ENCODE results near the gene FAM168A.

The FAM168A gene

GRCh38 chr11:73520353-73521061, 77.4 kb downstream of the FAM168A start:
- DNase-seq (ENCODE audit: low read depth in 2 of 2): peak; percentile 27 to 28

- DNase-seq (ENCODE audit: low read depth in 2 of 2): no peak
Measured at GRCh38 chr11:73519266-73519665, 78.6 kb downstream of the FAM168A start.

- DNase-seq (ENCODE audit: low read depth in 2 of 2): no peak
Measured at GRCh38 chr11:73518195-73518594, 79.7 kb downstream of the FAM168A start.

GRCh38 chr11:73516080-73516479, 81.8 kb downstream of the FAM168A start:
- no peak for DNase-seq (ENCODE audit: low read depth in 2 of 2)

DNA sequence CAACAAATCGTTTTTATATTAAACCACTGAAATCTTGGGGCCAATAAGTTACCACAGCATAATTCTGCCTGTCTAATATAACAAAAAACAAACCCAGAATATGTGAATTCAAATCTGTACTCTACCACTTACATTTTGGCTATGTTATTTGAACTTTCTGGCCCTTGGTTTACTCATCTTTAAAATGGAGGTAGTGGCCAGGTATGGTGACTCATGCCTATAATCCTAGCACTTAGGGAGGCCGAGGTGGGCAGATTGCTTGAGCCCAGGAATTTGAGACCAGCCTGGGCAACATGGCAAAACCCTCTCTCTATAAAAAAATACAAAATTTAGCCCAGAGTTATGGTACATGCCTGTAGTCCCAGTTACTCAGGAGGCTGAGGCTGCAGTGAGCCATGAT, 84.2 kb downstream of the FAM168A start:
- no peak for DNase-seq (ENCODE audit: low read depth in 2 of 2)

DNA sequence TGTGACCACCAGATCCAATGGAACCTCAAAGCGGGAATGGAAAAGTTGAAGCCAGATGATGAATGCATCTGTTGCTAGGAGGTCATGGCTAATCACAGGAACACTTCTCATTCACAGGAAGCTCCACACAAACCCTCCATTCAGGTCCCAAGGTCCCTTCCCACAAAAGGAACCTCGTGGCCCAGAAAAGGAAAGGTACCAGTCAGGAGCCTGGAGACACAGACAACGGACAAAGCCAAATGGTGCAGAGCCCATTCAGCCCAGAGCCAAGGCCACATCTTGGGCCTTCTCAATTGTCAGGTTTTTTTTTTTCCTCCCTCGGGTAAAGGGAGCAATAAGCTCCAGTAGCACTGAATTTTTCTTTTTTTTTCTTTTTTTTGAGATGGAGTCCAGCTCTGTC, 87.0 kb downstream of the FAM168A start:
- no peak for DNase-seq (ENCODE audit: low read depth in 2 of 2)

DNA sequence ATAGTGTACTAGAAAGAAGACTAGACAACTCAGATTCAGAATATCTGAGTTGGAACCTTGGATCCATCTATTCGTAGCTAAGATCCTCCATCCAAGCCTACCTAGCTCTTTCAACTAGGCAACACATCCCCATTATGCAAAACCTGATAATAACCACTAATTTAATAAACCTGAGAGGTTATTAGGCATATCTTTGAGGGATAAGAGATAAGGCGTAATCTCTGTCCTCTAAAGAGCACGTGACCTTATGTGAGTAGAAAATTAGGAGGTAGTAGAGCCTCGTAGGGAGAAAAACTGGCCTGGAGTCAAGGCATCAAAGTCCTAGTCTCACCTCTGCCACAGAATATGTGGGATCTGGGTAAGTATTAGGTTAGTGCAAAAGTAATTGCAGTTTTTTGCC, 87.8 kb downstream of the FAM168A start:
- DNase-seq (ENCODE audit: low read depth in 2 of 2): no peak

- DNase-seq (ENCODE audit: low read depth in 2 of 2): no peak
Measured at GRCh38 chr11:73509188-73509587, 88.7 kb downstream of the FAM168A start.

DNA sequence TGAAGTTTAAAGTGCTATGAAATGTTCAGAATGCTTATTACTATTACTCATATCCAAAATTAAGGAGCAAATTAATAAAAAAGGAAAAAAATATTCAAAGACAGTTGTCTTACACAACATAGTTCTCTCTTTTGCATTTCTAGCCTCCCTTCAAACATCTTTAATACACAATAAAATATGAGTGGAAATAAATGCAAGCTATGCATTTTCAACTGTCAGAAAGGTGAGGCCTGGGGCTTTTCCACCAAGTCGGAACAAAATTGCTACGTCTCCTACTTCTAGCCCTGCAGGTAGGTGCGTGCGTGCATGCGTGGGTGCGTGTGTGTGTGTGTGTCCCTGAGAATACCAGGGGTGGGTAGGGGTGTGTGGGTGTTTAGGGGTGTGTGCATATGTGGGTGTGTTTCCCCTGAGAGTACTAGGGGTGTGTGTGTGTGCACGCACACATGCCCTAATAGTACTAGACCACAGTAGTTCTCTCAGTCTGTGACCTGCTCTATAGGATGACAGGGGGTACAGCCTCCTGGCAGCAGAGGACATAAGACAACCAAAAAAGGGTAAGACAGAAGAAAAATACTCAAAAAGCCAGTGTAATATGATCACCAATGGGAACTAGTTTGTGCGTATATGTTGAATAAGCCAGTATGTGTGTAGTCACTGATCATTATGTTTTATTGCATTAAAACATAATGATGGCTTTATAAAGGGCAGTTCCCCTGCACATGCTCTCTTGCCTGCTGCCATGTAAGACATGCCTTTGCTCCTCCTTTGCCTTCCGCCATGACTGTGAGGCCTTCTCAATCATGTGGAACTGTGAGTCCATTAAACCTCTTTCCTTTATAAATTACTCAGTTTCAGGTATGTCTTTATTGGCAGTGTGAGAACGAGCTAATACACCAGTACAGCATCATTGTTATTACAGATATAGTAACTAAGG, 89.4 kb downstream of the FAM168A start:
- no peak for DNase-seq (ENCODE audit: low read depth in 2 of 2)

- DNase-seq (ENCODE audit: low read depth in 2 of 2): peak in 1 of 2 experiments; percentile 6
Measured at GRCh38 chr11:73507086-73507485, 90.8 kb downstream of the FAM168A start.

DNA sequence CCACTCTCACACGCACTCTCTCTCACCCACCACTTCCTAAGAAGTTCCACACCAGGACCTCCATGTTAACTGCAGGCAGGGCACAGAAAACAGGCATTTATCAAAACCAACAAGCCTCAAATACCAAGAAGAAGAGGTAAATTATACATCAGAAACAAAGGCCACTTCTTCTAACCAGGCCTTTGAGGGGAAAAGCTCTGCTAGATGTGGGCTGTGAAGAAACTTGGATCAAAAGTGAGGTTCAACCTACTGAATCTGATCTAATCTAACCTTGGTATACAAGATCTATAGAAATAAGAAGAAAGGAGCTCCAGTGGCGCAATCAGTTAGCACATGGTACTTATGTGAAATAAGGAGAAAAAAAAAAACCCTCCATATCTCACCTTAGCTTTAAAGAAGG, 91.9 kb downstream of the FAM168A start:
- DNase-seq (ENCODE audit: low read depth in 2 of 2): no peak

GRCh38 chr11:73498343-73498742, 99.6 kb downstream of the FAM168A start:
- DNase-seq (ENCODE audit: low read depth in 2 of 2): no peak

DNA sequence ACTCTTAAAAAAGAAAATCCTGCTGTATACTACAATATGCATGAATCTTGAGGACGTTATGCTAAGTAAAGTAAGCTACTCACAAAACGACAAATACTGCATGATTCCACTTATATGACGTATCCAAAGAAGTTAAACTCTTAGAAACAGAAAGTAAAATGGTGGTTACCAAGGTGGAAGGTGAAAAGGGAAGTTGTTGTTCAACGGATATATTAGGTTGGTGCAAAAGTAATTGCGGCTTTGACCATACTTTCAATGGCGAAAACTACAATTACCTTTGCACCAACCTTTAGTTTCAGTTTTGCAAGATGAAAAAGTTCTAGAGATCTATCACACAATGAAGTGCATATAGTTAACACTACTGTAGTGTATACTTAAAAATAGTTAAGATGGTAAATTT, 101.8 kb downstream of the FAM168A start:
- no peak for DNase-seq (ENCODE audit: low read depth in 2 of 2)

DNA sequence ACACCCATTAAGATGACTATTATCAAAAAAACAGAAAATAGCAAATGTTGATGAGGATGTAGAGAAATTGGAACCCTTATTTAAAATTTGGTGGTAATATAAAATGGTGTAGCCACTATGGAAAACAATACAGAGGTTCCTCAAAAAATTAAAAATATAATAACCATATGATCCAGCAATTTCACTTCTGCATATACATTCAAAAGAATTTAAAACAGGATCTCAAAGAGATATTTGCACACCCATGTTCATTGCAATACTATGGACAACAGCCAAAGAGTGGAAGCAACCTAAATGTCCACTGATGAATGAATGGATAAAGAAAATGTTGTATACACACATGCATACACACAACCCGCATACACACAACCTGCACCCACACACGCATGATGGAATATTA, 102.2 kb downstream of the FAM168A start:
- no peak for DNase-seq (ENCODE audit: low read depth in 2 of 2)

- DNase-seq (ENCODE audit: low read depth in 2 of 2): peak; percentile 24 to 29
Measured at GRCh38 chr11:73493956-73494598, 103.8 kb downstream of the FAM168A start.

DNA sequence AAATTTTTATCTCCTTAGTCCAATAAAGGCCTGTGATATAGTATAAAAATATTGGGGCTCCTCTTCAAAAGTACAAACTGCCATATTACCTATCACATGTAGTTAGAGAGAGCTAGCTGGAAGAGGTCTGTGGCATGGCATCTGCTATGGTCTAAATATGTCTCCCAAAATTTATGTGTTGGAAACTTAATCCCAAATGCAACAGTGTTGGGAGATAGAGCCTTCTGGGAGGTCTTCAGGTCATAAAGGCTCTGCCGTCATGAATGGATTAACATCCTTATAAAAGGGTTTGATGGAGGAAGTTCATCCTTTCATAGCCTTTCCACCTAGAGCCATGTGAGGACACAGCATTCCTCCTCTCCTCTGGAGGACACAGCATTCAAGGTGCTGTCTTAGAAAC, 116.3 kb downstream of the FAM168A start:
- DNase-seq (ENCODE audit: low read depth in 2 of 2): no peak

DNA sequence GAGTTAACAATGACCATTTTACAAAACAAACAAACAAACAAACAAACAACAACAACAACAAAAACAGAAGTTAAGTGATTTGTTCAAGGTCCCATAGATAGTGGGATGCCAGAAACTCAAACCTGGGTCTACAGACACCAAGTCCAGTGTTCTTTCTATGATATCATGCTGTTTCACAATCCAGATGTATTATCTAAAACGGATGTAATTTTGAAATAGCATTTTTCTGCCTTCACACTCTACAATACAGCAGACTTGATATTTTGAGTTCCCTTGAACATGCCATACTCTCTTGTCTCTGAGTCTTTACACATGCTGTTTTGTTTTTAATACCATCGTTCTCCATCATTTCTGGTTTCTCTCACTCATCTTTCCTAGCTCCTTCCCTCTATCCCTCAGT, 117.2 kb downstream of the FAM168A start:
- DNase-seq (ENCODE audit: low read depth in 2 of 2): no peak

GRCh38 chr11:73478737-73479347, 119.1 kb downstream of the FAM168A start:
- DNase-seq (ENCODE audit: low read depth in 2 of 2): no peak

GRCh38 chr11:73477518-73477917, 120.4 kb downstream of the FAM168A start:
- DNase-seq (ENCODE audit: low read depth in 2 of 2): no peak

DNA sequence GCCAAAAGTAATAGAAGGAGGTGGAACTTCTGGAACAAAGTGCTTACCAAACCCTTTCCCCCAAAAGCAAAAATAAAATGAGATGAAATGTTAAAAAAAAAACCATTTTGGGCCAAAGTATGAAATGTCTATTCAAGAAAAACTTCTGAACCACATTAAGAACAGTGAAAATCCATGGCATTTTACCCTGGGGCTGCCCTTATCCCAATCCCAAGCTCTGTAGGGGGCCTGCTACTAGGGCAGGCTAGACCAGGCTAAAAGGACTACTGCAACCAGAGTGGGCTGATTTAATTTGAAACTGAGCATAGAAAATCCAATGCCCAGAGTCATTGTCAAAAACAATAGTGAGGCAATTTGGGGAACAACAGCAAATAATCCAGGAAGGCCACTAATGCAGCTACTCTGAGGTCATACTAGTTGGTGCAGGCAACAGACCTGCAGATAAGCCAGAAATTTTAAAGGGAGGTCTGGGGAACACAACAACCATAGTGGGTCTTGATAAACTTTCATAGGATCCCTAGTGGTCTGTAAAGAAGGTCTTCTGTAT, 122.3 kb downstream of the FAM168A start:
- no peak for DNase-seq (ENCODE audit: low read depth in 2 of 2)

GRCh38 chr11:73473252-73473651, 124.7 kb downstream of the FAM168A start:
- DNase-seq (ENCODE audit: low read depth in 2 of 2): no peak

Measured in fibroblast of skin of left quadriceps (primary cell).